GM12878 (cell line): ENCODE measurements around the gene ACSF3. TPM values are rescaled to one million over a fixed set of nuclear protein-coding genes. Genes with fewer than 3 reads are reported as not detected.

Experiments
- ASH2L ChIP-seq: fragments of 300-600, 200-600 bp; sonication (generic); IDR thresholded peaks from 2 replicates; pipeline ENCODE4 v1.6.1; 2017; ENCODE audit warnings: low read depth, mild to moderate bottlenecking, borderline replicate concordance
- ATF7 ChIP-seq: fragments of 450-650 bp; IDR thresholded peaks from 2 replicates; pipeline ENCODE4 v1.6.1; 2016; ENCODE audit warnings: low read depth, mild to moderate bottlenecking
- BCL11A ChIP-seq: IDR thresholded peaks from 2 replicates; pipeline ENCODE4 v1.6.1; 2011; ENCODE audit warnings: low read depth, low read length
- CBFB ChIP-seq: IDR thresholded peaks from 2 replicates; pipeline ENCODE4 v1.6.1; 2016; ENCODE audit warnings: antibody characterized with exemption, low read depth
- CEBPZ ChIP-seq: fragments of 150-350 bp; IDR thresholded peaks from 2 replicates; pipeline ENCODE4 v1.6.1; 2016; ENCODE audit warnings: low read depth, low read length
- EGR1 ChIP-seq, 2 experiments: IDR thresholded peaks; 1 replicate in 1 of 2; 2 replicates in 1 of 2; pipeline ENCODE4 v1.6.1; 2011 to 2012; ENCODE audit warnings: low read depth in 2 of 2, low read length in 2 of 2, borderline replicate concordance in 1 of 2, mild to moderate bottlenecking in 1 of 2, moderate library complexity in 1 of 2
- IKZF2 ChIP-seq, 2 experiments: fragments of 450-650 bp; IDR thresholded peaks; 2 replicates each; pipeline ENCODE4 v1.6.1; 2017; ENCODE audit warnings: mild to moderate bottlenecking in 2 of 2, moderate library complexity in 2 of 2
- KLF5 ChIP-seq: fragments of 450-650 bp; IDR thresholded peaks from 2 replicates; pipeline ENCODE4 v1.6.1; 2014; ENCODE audit warnings: mild to moderate bottlenecking; ENCODE audit not compliant: partially characterized antibody
- MXI1 ChIP-seq: fragments of 150-350 bp; IDR thresholded peaks from 2 replicates; pipeline ENCODE4 v1.6.1; 2011; ENCODE audit warnings: low read depth, mild to moderate bottlenecking, inconsistent platforms, low read length, improper control_type of control experiment
- NKRF ChIP-seq: fragments of 450-650 bp; conservative IDR thresholded peaks from 2 replicates; pipeline ENCODE4 v1.6.1; 2017; ENCODE audit warnings: mild to moderate bottlenecking, moderate library complexity
- NR2F1 ChIP-seq: fragments of 450-650 bp; conservative IDR thresholded peaks from 2 replicates; pipeline ENCODE4 v1.6.1; 2017; ENCODE audit warnings: mild to moderate bottlenecking
- PAX8 ChIP-seq: fragments of 450-650 bp; IDR thresholded peaks from 2 replicates; pipeline ENCODE4 v1.6.1; 2017; ENCODE audit warnings: mild to moderate bottlenecking, moderate library complexity
- SKIL ChIP-seq: fragments of 450-650 bp; IDR thresholded peaks from 2 replicates; pipeline ENCODE4 v1.6.1; 2017; ENCODE audit warnings: mild to moderate bottlenecking, low read depth, inconsistent platforms; ENCODE audit not compliant: poor library complexity, severe bottlenecking
- SMAD1 ChIP-seq: fragments of 450-650 bp; IDR thresholded peaks from 2 replicates; pipeline ENCODE4 v1.6.1; 2018; ENCODE audit warnings: mild to moderate bottlenecking, low read depth; ENCODE audit not compliant: partially characterized antibody
- STAT3 ChIP-seq: IDR thresholded peaks from 2 replicates; pipeline ENCODE4 v1.6.1; 2011; ENCODE audit warnings: low read depth, low read length, improper control_type of control experiment
- TARDBP ChIP-seq: IDR thresholded peaks from 2 replicates; pipeline ENCODE4 v1.6.1; 2016; ENCODE audit warnings: borderline replicate concordance
- ZBTB40 ChIP-seq: fragments of 450-650 bp; IDR thresholded peaks from 2 replicates; pipeline ENCODE4 v1.6.1; 2016; ENCODE audit warnings: mild to moderate bottlenecking, moderate library complexity, borderline replicate concordance
- polyA plus RNA-seq, 11 experiments: library from polyadenylated mRNA; depleted of rRNA in 4 of 11; unstranded in 6 of 11; stranded (reverse) in 5 of 11; fragments of >200 nt; fragmentation: Nextera tagmentation in 4 of 11; fragmentation: Illumina TruSeq in 1 of 11; extraction: Ambion mirVana in 4 of 11; extraction: Trizol in 1 of 11; gene quantifications; 1 replicate in 1 of 11; 2 replicates in 10 of 11; pipeline versions ENCODE4 v1.2.1 to v1.2.3, GENCODE V29; 2011 to 2016; ENCODE audit warnings: inconsistent platforms in 2 of 11, missing spikeins in 2 of 11, low read depth in 1 of 11
- total RNA-seq, 4 experiments: library from RNA; depleted of rRNA in 3 of 4; stranded (reverse); fragments of >200 nt in 3 of 4; fragmentation: Illumina TruSeq in 1 of 4; extraction: Trizol in 1 of 4; gene quantifications; 2 replicates each; pipeline versions ENCODE4 v1.2.1 to v1.2.3, GENCODE V29; 2013 to 2021
- TF ChIP-seq, protein P1 (sequence below): IDR thresholded peaks from 2 replicates; pipeline ENCODE4 v1.6.1; 2011; ENCODE audit warnings: low read depth, mild to moderate bottlenecking, low read length, moderate library complexity, borderline replicate concordance; ENCODE audit errors: extremely low read depth

Gene ACSF3
- total and polyA plus RNA-seq, 10 of the 15 experiments (the other 5 are each of a cell fraction or from before 2014, with no cell fraction given): 1.0 to 44.4 (median 25.8) TPM

DNA sequence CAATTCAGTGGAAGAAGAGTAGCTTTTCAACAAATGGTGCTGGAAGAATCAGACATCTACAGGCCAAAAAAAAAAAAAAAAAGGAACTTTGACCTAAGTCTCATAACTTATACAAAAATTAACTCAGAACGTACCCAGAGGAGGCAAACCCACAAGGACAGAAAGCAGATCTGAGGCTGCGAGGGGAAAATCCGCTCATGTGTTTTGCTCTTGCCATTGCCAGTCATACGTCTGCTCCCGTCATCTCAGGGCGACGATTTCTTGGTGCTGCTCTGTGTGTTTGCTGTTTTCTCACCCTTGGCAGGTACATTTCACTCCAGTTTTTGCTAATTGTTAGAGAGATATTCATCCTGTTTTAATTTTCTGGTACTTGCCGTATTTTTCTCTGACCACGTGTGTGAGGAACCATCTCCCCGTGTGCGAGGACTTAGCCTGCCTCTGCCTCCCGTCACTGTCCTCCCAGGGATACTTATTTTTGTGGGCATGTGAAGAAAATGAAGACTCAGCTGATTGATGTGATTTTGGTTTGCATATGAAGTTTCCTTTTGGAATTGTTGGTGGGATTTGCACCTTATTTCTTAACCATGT, 33.4 kb upstream of the ACSF3 start (continued):
- TF ChIP-seq ZBTB40 (no peak), BCL11A (peak; percentile 25; the same call in 1 of the 2 replicates), MXI1 (peak; percentile 55; the same call in 1 of the 2 replicates), KLF5 (no peak), PAX8 (no peak), SKIL (no peak), ATF7 (peak; percentile 71), SMAD1 (no peak), CEBPZ (no peak), ASH2L (no peak), IKZF2 (IDR thresholded peaks at IDR 0.05) (peak in 1 of 2 experiments; percentile 16; a peak in 1 of 4 replicates), TARDBP (no peak), NR2F1 (peak; percentile 86), EGR1 (IDR thresholded peaks at IDR 0.05; ENCODE audit: borderline replicate concordance in 1 of 2, low read depth in 2 of 2, low read length in 2 of 2) (no peak), NKRF (no peak), CBFB (no peak), STAT3 (peak; percentile 45; the same call in 1 of the 2 replicates)
- TF ChIP-seq, protein P1, sequence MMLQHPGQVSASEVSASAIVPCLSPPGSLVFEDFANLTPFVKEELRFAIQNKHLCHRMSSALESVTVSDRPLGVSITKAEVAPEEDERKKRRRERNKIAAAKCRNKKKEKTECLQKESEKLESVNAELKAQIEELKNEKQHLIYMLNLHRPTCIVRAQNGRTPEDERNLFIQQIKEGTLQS: peak; percentile 28; the same call in 1 of the 2 replicates
